Inflammatory macrophage treated with lipopolysaccharide for 1 hour (primary cell): ENCODE measurements around the gene DYRK3.

Experiments used
- DNase-seq, 2 donors: peaks; one replicate each; pipeline ENCODE4 v3.0.0-alpha.2; 2020 to 2022

Gene DYRK3

DNA sequence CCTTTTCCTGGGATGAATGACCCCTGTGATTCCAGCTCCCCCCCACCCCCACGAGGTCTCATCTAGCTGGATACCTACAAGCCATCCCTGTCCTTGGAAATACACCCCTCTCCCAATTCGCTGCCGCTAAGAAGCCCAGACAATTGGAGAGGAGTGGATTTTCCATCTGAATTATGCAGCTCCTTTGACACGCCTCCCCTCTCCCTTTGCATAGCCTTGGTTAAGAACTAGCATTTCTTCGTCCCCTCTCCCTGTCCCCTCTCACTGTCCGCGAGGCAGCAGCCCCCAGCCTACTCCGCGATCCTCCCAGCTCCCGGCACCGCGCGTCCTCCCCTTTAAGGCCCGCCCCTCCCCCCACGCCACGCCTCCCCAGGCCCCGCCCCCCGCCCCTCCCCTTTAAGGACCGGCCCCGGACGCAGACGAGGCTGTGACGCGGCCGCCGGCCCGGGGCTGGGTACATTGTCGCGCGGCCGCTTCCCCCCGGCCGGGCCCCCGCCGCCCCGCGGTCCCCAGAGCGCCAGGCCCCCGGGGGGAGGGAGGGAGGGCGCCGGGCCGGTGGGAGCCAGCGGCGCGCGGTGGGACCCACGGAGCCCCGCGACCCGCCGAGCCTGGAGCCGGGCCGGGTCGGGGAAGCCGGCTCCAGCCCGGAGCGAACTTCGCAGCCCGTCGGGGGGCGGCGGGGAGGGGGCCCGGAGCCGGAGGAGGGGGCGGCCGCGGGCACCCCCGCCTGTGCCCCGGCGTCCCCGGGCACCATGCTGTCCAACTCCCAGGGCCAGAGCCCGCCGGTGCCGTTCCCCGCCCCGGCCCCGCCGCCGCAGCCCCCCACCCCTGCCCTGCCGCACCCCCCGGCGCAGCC, 49.4 kb downstream of the DYRK3 start, which contains the start of gene MAPKAPK2:
MAPKAPK2 (plus strand) TSS at position 428 of the 856 bp plus-strand sequence; CDS start at position 753, 325 bp downstream.
- peak; percentile 69 to 75 for DNase-seq

GRCh38 chr1:206685334-206685768, 50.0 kb downstream of the DYRK3 start:
- DNase-seq = peak; percentile 50 to 55

DNA sequence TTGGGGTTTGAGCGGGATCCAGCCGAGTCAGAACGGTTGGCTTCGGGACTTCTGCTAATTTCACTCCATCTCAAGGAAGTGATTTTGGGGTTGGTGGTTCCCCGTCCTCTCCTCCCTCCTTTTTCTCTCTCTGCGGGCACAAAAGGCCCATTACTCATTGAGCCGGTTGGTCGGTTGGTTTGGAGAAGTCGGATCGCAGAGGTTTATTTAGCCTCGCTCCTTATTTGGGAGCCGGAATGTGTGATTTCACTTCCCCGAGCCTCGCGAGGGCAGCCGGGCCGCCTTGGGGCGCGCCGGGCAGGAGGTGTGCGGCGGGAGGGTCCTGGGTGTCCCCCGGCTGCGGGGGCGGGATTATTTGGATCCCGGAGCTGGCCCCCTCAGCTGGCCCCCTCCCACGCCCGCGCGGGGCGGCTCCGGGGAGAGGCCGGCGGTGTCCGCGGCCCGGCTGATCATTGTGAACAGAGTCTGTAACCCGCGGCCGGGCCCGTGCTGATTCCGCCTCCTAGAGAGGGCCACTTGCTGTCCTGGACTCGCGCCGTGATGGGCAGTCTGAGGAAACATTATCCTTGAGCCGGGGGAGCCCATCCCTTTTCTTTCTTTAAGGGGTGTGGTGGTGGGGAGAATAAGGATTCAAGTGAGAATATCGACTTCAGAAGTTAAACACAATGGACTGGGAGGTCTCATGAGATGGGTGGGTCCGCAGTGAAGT, 50.6 kb downstream of the DYRK3 start:
- peak; percentile 86 to 87 for DNase-seq

DNA sequence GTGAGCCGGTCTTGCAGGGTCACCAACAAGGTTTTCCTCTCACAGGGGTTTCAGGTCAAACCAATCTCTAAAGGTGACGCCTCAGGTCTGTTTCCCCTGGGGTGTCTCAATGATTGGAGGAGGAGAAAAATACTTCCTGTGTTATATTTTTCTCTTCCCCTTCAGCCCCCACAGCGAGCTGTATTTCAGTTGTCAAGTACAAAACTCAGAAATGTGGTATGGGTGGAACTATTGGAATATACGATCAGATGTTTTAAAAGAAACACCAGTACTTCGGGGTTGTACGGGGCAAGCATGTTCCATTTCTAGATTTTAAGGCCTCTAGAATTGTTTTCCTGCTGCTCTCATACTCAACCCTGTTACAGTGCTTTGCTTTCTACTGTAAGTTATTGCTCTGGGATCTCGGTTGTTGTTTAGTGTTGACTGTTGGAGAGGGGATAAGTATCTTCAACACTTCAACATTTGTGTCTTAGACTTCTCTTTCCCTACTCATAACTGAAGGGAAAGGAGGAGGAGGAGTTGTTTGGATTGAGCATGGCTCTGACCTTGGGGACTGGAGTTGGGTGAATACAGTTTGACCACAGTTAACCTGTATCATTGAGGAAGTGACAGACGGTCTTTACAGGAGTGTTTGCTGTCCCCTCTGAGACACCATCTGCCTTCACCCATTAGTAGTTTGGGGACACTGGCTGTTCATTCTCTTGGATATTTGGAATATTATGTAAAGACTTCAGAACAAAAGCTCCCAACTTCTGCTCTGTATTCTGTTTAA, 51.3 kb downstream of the DYRK3 start:
- no peak for DNase-seq

- DNase-seq = no peak
These were observed 52.0 kb downstream of the DYRK3 start for GRCh38 chr1:206687251-206687914.

- no peak for DNase-seq
These were observed 52.6 kb downstream of the DYRK3 start for GRCh38 chr1:206687915-206688442.

DNA sequence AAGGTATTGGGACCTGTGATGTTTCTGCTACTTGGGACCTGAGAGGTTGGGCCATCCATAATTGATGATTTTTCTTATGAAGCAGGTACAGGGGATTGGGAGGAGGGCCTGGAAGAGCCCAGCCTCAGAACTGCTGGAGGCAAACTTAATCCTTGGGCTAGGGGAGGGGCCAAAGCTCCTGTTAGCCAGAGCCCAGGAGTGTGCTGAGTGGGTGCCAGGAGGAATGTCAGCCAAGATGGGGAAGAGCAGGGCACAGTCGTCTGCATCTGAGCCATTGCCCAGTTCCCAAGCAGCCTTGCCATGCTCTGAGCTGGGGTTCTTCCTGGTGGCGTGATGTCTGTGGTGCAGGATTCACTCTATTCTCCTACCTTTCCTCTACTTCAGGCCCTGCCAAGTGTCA, 55.2 kb downstream of the DYRK3 start:
- DNase-seq = no peak

GRCh38 chr1:206691604-206692003, 56.3 kb downstream of the DYRK3 start:
- DNase-seq = no peak

DNA sequence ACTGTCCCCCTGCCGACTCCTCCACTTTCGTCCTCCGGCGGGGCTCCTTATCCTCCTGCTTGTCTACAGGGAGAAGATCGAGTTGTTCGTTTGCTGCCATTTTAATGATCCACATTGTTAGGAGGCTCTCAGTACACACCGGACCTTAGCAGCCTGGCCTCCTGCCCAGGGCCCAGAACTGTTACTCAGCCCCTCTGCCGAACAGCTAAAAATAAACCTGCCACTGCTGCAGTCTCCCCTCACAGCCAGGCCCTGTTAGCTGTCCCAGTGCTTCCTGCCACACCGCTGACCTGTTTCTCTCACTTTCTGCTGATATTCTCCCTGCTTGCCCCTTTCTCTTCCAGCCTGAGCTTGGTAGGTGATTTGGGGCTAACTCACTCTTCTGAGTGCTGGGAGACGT, 57.7 kb downstream of the DYRK3 start:
- no peak for DNase-seq

DNA sequence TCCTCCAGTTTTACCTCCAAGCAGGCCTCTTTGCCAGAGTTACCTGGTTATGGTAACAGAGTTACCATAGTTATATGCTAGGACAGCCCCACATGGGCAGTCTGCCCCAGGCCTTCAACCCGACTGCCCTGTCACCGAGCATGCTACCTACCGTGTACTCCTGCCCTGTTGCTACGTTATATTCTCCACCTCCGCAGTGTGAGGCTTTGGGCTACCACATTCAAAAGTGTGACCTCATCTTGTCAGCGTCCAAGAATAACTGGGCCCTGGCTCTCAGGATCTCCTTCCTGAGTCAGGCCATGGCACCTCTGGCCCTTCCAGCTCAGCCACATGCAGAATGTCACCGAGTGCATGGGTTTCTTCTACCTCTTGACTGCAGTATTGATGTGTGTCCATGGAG, 58.3 kb downstream of the DYRK3 start:
- DNase-seq = no peak

DNA sequence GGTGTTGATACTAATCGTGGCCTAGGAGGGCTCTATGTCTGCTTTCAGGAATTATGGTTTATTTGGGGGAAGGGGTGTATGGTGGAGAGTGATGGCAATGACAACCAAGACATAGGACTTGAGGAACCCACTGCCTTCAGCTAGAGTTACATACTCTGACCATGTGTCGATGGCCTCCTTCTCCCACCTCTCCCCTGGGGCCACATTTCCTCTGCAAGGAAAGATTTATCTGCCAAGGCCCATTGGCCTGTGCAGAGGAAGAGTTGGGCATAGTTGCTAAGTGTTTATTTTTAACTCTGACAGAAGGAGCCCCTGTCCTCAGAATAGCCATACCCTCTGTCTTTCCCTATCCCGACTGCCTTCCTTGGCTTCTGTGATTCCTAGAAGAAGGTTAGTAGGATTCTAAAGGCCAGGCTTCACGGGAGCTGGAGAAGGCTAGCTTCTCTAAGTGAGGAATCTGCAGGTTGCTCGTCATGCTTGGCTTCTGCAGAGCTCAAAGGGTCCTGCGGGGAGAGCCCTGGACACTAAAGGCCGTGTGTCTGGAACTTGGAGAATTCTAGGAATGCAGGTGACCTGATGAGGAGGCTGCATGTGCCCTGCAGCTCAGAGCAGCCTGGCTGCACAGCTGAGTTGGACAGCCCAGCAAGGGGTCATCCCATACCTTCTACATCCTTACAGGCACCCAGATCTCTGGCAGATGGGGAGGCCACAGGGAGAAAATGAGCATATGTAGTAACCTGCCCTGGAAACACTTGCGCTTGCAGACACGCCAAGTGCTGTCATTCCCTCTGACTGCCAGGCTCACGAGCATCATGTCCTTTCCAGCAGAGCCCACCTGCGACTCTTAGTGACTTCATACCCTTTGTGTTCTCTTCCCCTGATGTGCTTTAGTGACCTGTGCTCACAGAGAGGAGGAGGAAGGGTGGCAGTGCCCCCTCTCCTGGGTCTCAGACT, 59.1 kb downstream of the DYRK3 start:
- no peak for DNase-seq

- no peak for DNase-seq
These were observed 60.4 kb downstream of the DYRK3 start for GRCh38 chr1:206695733-206696132.

- no peak for DNase-seq
These were observed 61.7 kb downstream of the DYRK3 start for GRCh38 chr1:206696812-206697585.

DNA sequence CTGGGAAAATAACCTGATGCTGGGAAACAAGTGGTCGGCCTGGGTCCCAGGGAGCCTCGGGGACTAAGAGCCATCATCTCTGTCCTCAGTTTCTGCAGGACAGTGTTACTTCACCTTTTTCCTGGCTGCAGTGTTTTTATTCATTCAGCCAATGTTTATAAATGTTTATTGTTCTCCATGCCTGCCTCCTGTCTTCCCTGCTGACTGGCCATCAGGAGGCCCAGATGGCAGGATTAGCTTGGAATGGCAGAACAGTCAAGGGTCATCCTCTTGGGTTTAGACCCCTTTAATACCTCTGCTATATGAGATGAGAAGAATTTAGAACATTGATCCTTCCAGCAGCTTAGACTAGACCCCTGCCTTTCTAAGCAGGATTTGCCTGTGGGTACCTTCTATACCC, 62.7 kb downstream of the DYRK3 start:
- DNase-seq = no peak
